ENCODE results near the gene CNFN. TPM values are rescaled to one million over a fixed set of nuclear protein-coding genes. Genes with fewer than 3 reads are reported as not detected.

CNFN gene
- total and polyA plus RNA-seq, 7 donors: 6.1 to 21.0 (median 9.7) TPM; not detected in 4

GRCh38 chr19:42424712-42425131, 34.6 kb upstream of the CNFN start:
- H3K36me3 ChIP-seq: no peaks in the 10 kb centered on the region
- DNase-seq: peak; percentile 62

GRCh38 chr19:42424345-42424707, 34.2 kb upstream of the CNFN start:
- TF ChIP-seq EP300 (IDR thresholded peaks at IDR 0.05): no peak
- TF ChIP-seq POLR2A (IDR thresholded peaks at IDR 0.05): no peak
- TF ChIP-seq, protein P1, sequence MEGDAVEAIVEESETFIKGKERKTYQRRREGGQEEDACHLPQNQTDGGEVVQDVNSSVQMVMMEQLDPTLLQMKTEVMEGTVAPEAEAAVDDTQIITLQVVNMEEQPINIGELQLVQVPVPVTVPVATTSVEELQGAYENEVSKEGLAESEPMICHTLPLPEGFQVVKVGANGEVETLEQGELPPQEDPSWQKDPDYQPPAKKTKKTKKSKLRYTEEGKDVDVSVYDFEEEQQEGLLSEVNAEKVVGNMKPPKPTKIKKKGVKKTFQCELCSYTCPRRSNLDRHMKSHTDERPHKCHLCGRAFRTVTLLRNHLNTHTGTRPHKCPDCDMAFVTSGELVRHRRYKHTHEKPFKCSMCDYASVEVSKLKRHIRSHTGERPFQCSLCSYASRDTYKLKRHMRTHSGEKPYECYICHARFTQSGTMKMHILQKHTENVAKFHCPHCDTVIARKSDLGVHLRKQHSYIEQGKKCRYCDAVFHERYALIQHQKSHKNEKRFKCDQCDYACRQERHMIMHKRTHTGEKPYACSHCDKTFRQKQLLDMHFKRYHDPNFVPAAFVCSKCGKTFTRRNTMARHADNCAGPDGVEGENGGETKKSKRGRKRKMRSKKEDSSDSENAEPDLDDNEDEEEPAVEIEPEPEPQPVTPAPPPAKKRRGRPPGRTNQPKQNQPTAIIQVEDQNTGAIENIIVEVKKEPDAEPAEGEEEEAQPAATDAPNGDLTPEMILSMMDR (IDR thresholded peaks at IDR 0.05): no peak
- no peak for TF ChIP-seq POLR2AphosphoS5 (IDR thresholded peaks at IDR 0.05)
- Histone ChIP-seq H3K36me3 (no peaks in the 10 kb centered on the region), H3K27ac (peak overlapping the region in 2 of 4 donors; percentile 64 to 68), H3K27me3 (no peaks in the 10 kb centered on the region), H3K4me1 (peaks cover 0 to 34% (median 30%) of the 10 kb centered on the region in 4 donors), H3K9me3 (no peaks in the 10 kb centered on the region), H3K4me3 (peak overlapping the region in 3 of 4 donors; percentile 53 to 64 (median 57))
- 72 to 79% methylated on average over 15 of the region's 15 CpGs for WGBS, 2 donors
- DNase-seq: no peak
- intact Hi-C loops (cut with DNase I): no loop called here

More at GRCh38 chr19:42424712-42425131, 34.6 kb upstream of the CNFN start:
- intact Hi-C loops (cut with DNase I): no loop called here
- TF ChIP-seq EP300 (IDR thresholded peaks at IDR 0.05) (no peak), POLR2AphosphoS5 (IDR thresholded peaks at IDR 0.05) (no peak), POLR2A (IDR thresholded peaks at IDR 0.05) (no peak)
- TF ChIP-seq, protein P1 (IDR thresholded peaks at IDR 0.05): no peak
- Histone ChIP-seq H3K27ac (no peak overlapping the region), H3K9me3 (no peaks in the 10 kb centered on the region), H3K4me3 (no peak overlapping the region), H3K4me1 (peaks cover 0 to 34% (median 30%) of the 10 kb centered on the region in 4 donors), H3K27me3 (no peaks in the 10 kb centered on the region)
- WGBS, 2 donors: 39 to 79% methylated on average over 13 of the region's 13 CpGs

- Histone ChIP-seq H3K27me3 (no peaks in the 10 kb centered on the region), H3K36me3 (no peaks in the 10 kb centered on the region), H3K9me3 (no peaks in the 10 kb centered on the region), H3K27ac (peak overlapping the region; percentile 56 to 68 (median 64)), H3K4me1 (peaks cover 0 to 34% (median 30%) of the 10 kb centered on the region in 4 donors), H3K4me3 (peak overlapping the region; percentile 28 to 64 (median 55))
- peak; percentile 92 for DNase-seq
- TF ChIP-seq POLR2A (IDR thresholded peaks at IDR 0.05) (peak in 1 of 2 donors; percentile 15), POLR2AphosphoS5 (IDR thresholded peaks at IDR 0.05) (peak in 3 of 4 donors; percentile 46 to 64 (median 48)), EP300 (IDR thresholded peaks at IDR 0.05) (no peak)
- TF ChIP-seq, protein P1 (IDR thresholded peaks at IDR 0.05): peak in 1 of 4 experiments; percentile 7
- 5 to 11% methylated on average over 65 of the region's 65 CpGs for WGBS, 2 donors
- intact Hi-C loops (cut with DNase I): no loop called here
Observed at GRCh38 chr19:42423462-42424344, 33.6 kb upstream of the CNFN start.

- Histone ChIP-seq H3K36me3 (no peaks in the 10 kb centered on the region), H3K27ac (peak overlapping the region; percentile 56 to 68 (median 64)), H3K27me3 (no peaks in the 10 kb centered on the region), H3K4me3 (peak overlapping the region; percentile 28 to 64 (median 55)), H3K9me3 (no peaks in the 10 kb centered on the region), H3K4me1 (peaks cover 0 to 34% (median 30%) of the 10 kb centered on the region in 4 donors)
- intact Hi-C loops (cut with DNase I): no loop called here
- no peak for DNase-seq
- WGBS, 2 donors: 1% methylated on average over 38 of the region's 38 CpGs
- TF ChIP-seq EP300 (IDR thresholded peaks at IDR 0.05) (no peak), POLR2AphosphoS5 (IDR thresholded peaks at IDR 0.05) (no peak), POLR2A (IDR thresholded peaks at IDR 0.05) (no peak)
- TF ChIP-seq, protein P1 (IDR thresholded peaks at IDR 0.05): no peak
Observed at GRCh38 chr19:42422901-42423461, 32.9 kb upstream of the CNFN start.
